GM19455 (cell line): Measurements from ENCODE around the gene TREML2.

Experiments used
- ATAC-seq: cut with Tn5 transposase; IDR thresholded peaks from one replicate; pipeline ENCODE4 v1.9.1; 2021; ENCODE audit not compliant: unreplicated experiment

Gene TREML2

GRCh38 chr6:41153992-41154625, 46.8 kb downstream of the TREML2 start, which contains the start of gene TREML1:
TREML1 (minus strand) TSS chr6:41154347; CDS start chr6:41154288, 59 bp downstream.
- no peak for ATAC-seq

GRCh38 chr6:41153451-41153850, 47.5 kb downstream of the TREML2 start:
- no peak for ATAC-seq

- ATAC-seq = no peak
These were observed 50.3 kb downstream of the TREML2 start for GRCh38 chr6:41150671-41151070.

GRCh38 chr6:41147917-41148316, 53.0 kb downstream of the TREML2 start:
- ATAC-seq = no peak
